IgD-negative memory B cell (primary cell): ENCODE data around the gene PGAP3. TPM values are rescaled to one million over a fixed set of nuclear protein-coding genes. Genes with fewer than 3 reads are reported as not detected.

Experiments
- H3K27ac Mint-ChIP-seq, 3 donors: one replicate each; pipeline ENCODE4 v1.8.0; 2020 to 2022; ENCODE audit warnings: mild to moderate bottlenecking in 3 of 3, mixed read lengths in 3 of 3, moderate library complexity in 1 of 3
- H3K27me3 Mint-ChIP-seq: one replicate; pipeline ENCODE4 v1.8.0; 2021; ENCODE audit warnings: mixed read lengths
- H3K36me3 Mint-ChIP-seq: one replicate; pipeline ENCODE4 v1.8.0; 2020; ENCODE audit warnings: mild to moderate bottlenecking, mixed read lengths
- H3K4me1 Mint-ChIP-seq, 3 donors: one replicate each; pipeline ENCODE4 v1.8.0; 2020 to 2022; ENCODE audit warnings: mixed read lengths in 3 of 3, mild to moderate bottlenecking in 1 of 3
- H3K4me3 Mint-ChIP-seq, 4 donors: one replicate each; pipeline ENCODE4 v1.8.0; 2020 to 2022; ENCODE audit warnings: mild to moderate bottlenecking in 4 of 4, mixed read lengths in 4 of 4, moderate library complexity in 3 of 4
- H3K9me3 Mint-ChIP-seq, 3 donors: one replicate each; pipeline ENCODE4 v1.8.0; 2020 to 2021; ENCODE audit warnings: mixed read lengths in 3 of 3, mild to moderate bottlenecking in 1 of 3
- polyA plus RNA-seq: library from polyadenylated mRNA; unstranded; fragments of 300-500 nt; fragmentation: Illumina TruSeq; gene quantifications from one replicate; pipeline ENCODE4 v1.2.3, GENCODE V29; 2021

PGAP3 gene
- polyA plus RNA-seq, 1 donor from 2014 or later, result 15.6 TPM

DNA sequence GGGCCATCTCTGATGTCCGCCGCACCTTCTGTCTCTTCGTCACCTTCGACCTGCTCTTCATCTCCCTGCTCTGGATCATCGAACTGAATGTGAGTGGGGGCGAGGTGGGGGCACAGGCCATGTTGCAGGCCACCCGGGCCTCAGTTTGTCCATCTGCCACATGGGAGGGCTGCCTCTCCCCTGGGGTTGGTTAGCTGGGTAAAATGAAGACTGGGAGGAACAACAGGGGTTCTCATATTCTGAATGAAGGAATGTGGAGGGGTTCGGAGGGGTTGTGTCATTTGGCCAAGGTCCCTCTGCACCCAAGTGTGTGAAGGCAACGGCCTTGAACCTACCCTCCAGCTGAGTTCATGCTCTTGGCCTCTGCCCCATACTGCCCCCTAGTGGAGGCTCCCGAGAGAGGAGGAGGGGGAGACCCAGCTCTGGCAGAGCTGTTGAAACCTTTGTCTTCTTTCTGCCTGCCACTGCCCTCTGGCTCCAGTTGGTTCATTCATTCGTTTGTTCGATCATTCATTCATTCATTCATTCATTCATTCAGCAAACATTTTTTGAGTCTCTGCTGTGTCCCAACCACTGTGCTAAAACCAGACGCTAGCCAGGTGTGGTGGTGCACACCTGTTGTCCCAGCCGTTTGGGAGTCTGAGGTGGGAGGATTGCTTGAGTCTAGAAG is 34.1 kb downstream of the PGAP3 start:
- Mint-ChIP-seq H3K4me3 (no peak overlapping the region), H3K9me3 (no peaks in the 10 kb centered on the region), H3K27me3 (no peaks in the 10 kb centered on the region), H3K27ac (no peak overlapping the region), H3K36me3 (peaks cover 2% of the 10 kb centered on the region), H3K4me1 (peaks cover 11 to 19% (median 15%) of the 10 kb centered on the region in 3 donors)

GRCh38 chr17:39653316-39653661 is 34.6 kb downstream of the PGAP3 start:
- no peaks in the 10 kb centered on the region for H3K9me3 Mint-ChIP-seq
- peaks cover 2% of the 10 kb centered on the region for H3K36me3 Mint-ChIP-seq
- no peak overlapping the region for H3K4me3 Mint-ChIP-seq
- H3K4me1 Mint-ChIP-seq, result peaks cover 11 to 21% (median 15%) of the 10 kb centered on the region in 3 donors
- no peak overlapping the region for H3K27ac Mint-ChIP-seq
- no peaks in the 10 kb centered on the region for H3K27me3 Mint-ChIP-seq

DNA sequence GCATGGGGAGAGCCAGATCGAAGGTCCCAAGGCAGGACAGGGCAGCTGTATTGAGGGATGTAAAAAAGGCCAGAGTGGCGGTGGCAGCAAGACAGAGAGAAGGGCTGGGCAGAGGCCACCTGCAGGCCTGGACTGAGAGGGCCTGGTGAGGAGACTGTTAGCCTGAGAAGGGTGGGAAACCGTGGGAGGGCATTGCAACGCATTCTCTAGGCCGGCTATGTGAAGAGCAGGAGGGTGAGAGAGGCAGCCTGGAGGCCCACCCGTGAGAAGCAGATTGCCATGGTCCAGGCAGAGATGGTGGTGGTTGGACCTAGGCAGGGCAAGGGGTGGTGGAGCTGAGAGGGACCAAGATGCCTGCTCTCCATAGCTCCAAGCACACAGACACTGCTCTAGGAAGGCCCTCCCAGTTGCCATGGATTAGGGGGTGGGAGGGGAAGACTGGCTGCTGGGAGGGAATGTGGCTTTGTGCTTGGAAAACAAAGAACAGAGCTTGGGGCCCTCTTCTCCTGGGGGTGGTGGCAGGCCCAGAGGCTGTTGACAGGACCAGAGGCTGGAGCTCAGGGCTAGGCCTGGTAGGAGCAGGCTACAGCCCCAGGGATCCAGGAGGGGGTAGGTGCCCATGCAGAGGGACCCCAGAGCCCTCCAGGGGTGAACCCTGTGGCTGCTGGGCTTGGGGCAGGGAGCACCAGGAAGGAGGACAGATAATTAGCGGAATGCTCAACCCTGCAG is 35.1 kb downstream of the PGAP3 start:
- H3K36me3 Mint-ChIP-seq, result peaks cover under 1% of the 10 kb centered on the region
- H3K27ac Mint-ChIP-seq, result peak overlapping the region in 2 of 3 donors; percentile 13 to 29
- H3K4me1 Mint-ChIP-seq, result peaks cover 11 to 21% (median 15%) of the 10 kb centered on the region in 3 donors
- H3K4me3 Mint-ChIP-seq, result no peak overlapping the region
- H3K27me3 Mint-ChIP-seq, result no peaks in the 10 kb centered on the region
- no peaks in the 10 kb centered on the region for H3K9me3 Mint-ChIP-seq

GRCh38 chr17:39651923-39652586 is 35.8 kb downstream of the PGAP3 start:
- peak overlapping the region in 2 of 3 donors; percentile 13 to 29 for H3K27ac Mint-ChIP-seq
- H3K27me3 Mint-ChIP-seq, result no peaks in the 10 kb centered on the region

GRCh38 chr17:39650121-39650579 is 37.7 kb downstream of the PGAP3 start:
- Mint-ChIP-seq H3K9me3 (no peaks in the 10 kb centered on the region), H3K4me3 (no peak overlapping the region), H3K27ac (peak overlapping the region in 1 of 3 donors; percentile 67), H3K4me1 (peaks cover 11 to 23% (median 19%) of the 10 kb centered on the region in 3 donors), H3K36me3 (no peaks in the 10 kb centered on the region), H3K27me3 (no peaks in the 10 kb centered on the region)

More at GRCh38 chr17:39651923-39652586, 35.8 kb downstream of the PGAP3 start:
- Mint-ChIP-seq H3K4me1 (peaks cover 11 to 23% (median 15%) of the 10 kb centered on the region in 3 donors), H3K9me3 (no peaks in the 10 kb centered on the region), H3K36me3 (no peaks in the 10 kb centered on the region), H3K4me3 (no peak overlapping the region)

DNA sequence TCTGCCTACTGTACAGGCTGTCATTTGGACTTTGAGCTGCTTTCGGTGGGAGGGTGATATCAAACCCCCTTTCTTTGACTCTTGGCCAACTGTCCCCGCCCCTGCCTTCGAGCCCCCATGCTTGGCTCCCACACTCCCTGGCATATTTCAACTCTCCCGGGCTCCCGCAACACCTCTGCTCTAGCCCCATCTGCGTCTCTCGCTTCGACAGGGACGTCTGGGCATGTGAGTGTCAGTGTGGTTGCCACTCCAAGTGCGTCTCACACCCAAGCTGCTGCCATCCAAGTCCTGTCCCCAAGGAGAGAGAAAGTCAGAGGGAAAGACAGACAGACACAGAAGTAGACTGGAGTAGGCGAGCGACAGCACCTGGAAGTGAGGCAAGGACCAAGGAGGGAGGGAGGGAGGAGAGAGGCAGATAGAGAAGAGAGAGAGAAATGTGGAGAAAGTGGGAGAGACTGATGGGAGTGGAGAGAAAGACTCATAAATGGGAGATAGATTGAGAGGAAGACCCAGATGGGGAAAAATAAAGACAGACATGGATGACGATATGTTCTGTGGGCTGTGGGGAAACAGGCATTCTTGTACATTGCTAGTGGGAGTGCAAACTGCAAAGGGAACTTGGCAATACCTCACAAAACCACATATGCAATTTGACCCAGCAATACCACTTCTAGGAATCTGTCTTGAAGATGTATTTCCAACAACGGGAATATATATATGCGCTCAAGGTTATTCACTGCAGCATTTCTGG is 39.1 kb downstream of the PGAP3 start:
- peaks cover 10 to 21% (median 17%) of the 10 kb centered on the region in 3 donors for H3K4me1 Mint-ChIP-seq
- H3K36me3 Mint-ChIP-seq, result no peaks in the 10 kb centered on the region
- no peak overlapping the region for H3K4me3 Mint-ChIP-seq
- H3K27me3 Mint-ChIP-seq, result no peaks in the 10 kb centered on the region
- no peaks in the 10 kb centered on the region for H3K9me3 Mint-ChIP-seq
- H3K27ac Mint-ChIP-seq, result no peak overlapping the region

- Mint-ChIP-seq H3K36me3 (peaks cover 3% of the 10 kb centered on the region), H3K4me1 (peaks cover 13 to 24% (median 15%) of the 10 kb centered on the region in 3 donors), H3K9me3 (no peaks in the 10 kb centered on the region), H3K4me3 (no peak overlapping the region), H3K27me3 (no peaks in the 10 kb centered on the region), H3K27ac (no peak overlapping the region)
Measured at GRCh38 chr17:39647256-39647655, 40.6 kb downstream of the PGAP3 start.

DNA sequence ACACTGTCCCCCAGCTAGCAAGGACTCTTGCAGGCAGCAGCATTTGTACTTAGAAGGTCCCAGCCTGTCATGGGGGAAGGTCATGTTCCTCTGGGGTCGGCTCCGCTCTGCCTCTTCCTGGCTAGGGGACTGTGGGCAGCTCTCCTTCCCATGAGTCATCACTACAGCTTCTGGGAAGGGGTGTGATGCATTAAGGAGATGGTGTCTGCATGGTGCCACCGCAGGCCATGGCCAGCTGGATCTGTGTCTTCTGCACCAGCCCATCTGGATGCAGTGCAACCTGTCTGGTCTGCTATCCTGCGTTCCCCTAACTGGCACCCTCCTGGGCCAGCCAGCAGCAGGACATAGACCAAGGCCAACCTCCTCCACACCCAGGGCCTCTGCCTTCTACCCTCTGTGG is 44.6 kb downstream of the PGAP3 start:
- H3K4me3 Mint-ChIP-seq, result no peak overlapping the region

GRCh38 chr17:39642291-39643074 is 45.4 kb downstream of the PGAP3 start:
- no peaks in the 10 kb centered on the region for H3K27me3 Mint-ChIP-seq
- no peak overlapping the region for H3K4me3 Mint-ChIP-seq
- H3K27ac Mint-ChIP-seq, result no peak overlapping the region
- peaks cover 3% of the 10 kb centered on the region for H3K36me3 Mint-ChIP-seq
- H3K4me1 Mint-ChIP-seq, result peaks cover 27 to 41% (median 29%) of the 10 kb centered on the region in 3 donors
- H3K9me3 Mint-ChIP-seq, result no peaks in the 10 kb centered on the region

More for the DNA sequence above, 44.6 kb downstream of the PGAP3 start:
- peaks cover 3% of the 10 kb centered on the region for H3K36me3 Mint-ChIP-seq
- H3K27ac Mint-ChIP-seq, result no peak overlapping the region
- H3K9me3 Mint-ChIP-seq, result no peaks in the 10 kb centered on the region
- H3K27me3 Mint-ChIP-seq, result no peaks in the 10 kb centered on the region
- peaks cover 19 to 35% (median 22%) of the 10 kb centered on the region in 3 donors for H3K4me1 Mint-ChIP-seq

DNA sequence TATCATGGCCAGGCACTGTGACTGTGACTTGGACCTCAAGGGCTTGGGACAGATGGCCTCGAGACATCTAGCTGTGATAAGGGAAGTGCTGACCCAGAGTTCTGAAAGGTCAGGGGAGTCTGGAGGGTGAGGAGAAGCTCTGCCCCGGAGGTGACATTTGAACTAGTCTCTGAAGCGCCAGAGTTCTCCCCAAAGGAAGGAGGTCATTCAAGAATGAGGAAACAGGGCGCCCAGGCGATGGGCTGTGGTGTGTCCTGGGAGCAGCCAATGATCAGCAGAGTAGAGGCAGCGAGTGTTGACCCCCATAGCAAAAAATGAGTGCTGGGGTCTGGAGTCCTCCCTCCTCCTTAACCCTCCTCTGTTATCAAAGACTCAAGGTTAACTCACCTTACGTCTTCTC is 46.0 kb downstream of the PGAP3 start:
- H3K27ac Mint-ChIP-seq, result no peak overlapping the region
- peaks cover 27 to 41% (median 30%) of the 10 kb centered on the region in 3 donors for H3K4me1 Mint-ChIP-seq
- no peak overlapping the region for H3K4me3 Mint-ChIP-seq
- H3K27me3 Mint-ChIP-seq, result no peaks in the 10 kb centered on the region
- no peaks in the 10 kb centered on the region for H3K9me3 Mint-ChIP-seq
- H3K36me3 Mint-ChIP-seq, result peaks cover 3% of the 10 kb centered on the region

DNA sequence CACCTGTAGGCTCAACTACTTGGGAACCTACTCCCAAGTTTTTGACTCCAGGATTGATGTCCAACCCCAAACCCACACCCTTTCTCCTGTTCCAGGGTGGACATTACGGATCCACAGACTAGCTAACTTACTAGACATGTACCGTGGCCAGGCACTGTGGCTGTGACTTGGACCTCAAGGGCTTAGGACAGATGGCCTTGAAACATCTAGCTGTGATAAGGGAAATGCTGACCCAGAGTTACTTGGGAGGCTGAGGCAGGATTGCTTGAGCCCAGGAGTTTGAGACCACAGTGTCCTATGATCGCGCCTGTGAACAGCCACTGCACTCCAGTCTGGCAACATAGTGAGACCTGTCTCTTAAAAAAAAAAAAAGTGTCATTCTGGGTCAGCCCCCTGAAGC is 46.8 kb downstream of the PGAP3 start:
- Mint-ChIP-seq H3K4me3 (peak overlapping the region in 1 of 4 donors; percentile 70), H3K27ac (no peak overlapping the region), H3K4me1 (peaks cover 33 to 45% (median 33%) of the 10 kb centered on the region in 3 donors), H3K27me3 (no peaks in the 10 kb centered on the region), H3K9me3 (no peaks in the 10 kb centered on the region), H3K36me3 (peaks cover 3% of the 10 kb centered on the region)

- no peaks in the 10 kb centered on the region for H3K9me3 Mint-ChIP-seq
- H3K36me3 Mint-ChIP-seq, result peaks cover 3% of the 10 kb centered on the region
- no peak overlapping the region for H3K27ac Mint-ChIP-seq
- no peaks in the 10 kb centered on the region for H3K27me3 Mint-ChIP-seq
- peaks cover 32 to 45% (median 33%) of the 10 kb centered on the region in 3 donors for H3K4me1 Mint-ChIP-seq
- H3K4me3 Mint-ChIP-seq, result peak overlapping the region in 2 of 4 donors; percentile 45 to 70
Measured at GRCh38 chr17:39640591-39641031, 47.2 kb downstream of the PGAP3 start.

DNA sequence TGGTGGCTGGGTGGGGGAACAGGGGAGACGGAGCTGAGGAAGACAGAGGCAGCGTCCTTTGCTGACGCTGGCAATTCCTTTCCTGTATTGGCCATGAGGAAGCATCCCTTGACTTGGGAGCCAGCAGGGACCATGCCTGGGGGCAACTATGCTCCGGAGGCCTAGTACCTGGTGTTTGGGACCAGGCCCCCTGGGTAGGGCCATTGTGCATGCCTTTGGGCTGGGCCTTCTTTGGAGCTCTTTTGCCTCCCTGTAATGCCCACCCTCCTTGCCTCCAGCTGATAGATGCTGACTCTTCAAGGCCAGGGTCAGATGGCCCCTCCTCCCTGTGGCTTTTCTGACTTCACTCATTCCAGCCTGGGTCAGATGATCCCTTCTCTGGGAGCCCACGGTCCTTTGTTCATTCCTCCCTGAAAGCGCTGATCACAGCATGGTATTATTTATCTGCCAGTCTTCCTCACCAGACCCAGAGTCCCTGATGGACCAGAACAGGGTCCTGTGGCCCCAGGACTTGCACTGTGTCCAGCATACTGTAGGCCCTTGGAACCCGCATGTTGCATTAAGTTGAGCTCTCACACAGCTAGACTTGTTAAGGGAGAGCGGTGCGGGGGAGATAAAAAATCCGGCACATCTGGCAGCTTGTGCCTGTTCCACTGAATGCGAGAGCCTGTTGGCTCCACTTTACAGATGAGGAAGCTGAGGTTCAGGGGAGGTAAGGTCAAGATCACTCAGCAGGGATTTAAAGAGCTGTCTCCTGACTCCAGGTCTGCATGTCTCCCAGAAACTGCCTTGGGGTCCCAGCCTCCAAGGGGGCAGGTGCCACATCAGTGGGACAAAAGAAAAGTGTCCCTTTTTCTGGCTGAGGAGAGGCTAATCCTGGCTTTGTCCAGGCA is 48.0 kb downstream of the PGAP3 start:
- peak overlapping the region in 2 of 4 donors; percentile 70 to 86 for H3K4me3 Mint-ChIP-seq

More for the DNA sequence above, 48.0 kb downstream of the PGAP3 start:
- Mint-ChIP-seq H3K36me3 (peaks cover 3% of the 10 kb centered on the region), H3K27me3 (no peaks in the 10 kb centered on the region), H3K9me3 (no peaks in the 10 kb centered on the region), H3K27ac (no peak overlapping the region), H3K4me1 (peaks cover 29 to 45% (median 35%) of the 10 kb centered on the region in 3 donors)
